HUES64 (cell line): ENCODE results near the gene LEF1.
A peak's percentile ranks its signal among the peaks of the same experiment; 100 is the strongest.

ENCODE experiments used
- H3K27ac ChIP-seq: 2 replicates; pipeline ENCODE4 v1.7.0; 2013; ENCODE audit warnings: low read depth, low read length, inconsistent platforms
- H3K27me3 ChIP-seq: 2 replicates; pipeline ENCODE4 v1.6.1; 2013; ENCODE audit warnings: mild to moderate bottlenecking, low read length; ENCODE audit not compliant: insufficient read depth
- H3K36me3 ChIP-seq: 2 replicates; pipeline ENCODE4 v1.6.1; 2013; ENCODE audit warnings: mild to moderate bottlenecking, low read length; ENCODE audit not compliant: insufficient read depth
- H3K4me1 ChIP-seq: 2 replicates; pipeline ENCODE4 v1.6.1; 2013; ENCODE audit warnings: mild to moderate bottlenecking, low read length, moderate library complexity; ENCODE audit not compliant: insufficient read depth
- H3K4me3 ChIP-seq: 2 replicates; pipeline ENCODE4 v1.5.1; 2013; ENCODE audit warnings: mild to moderate bottlenecking, low read length, moderate library complexity
- H3K9ac ChIP-seq: 2 replicates; pipeline ENCODE4 v1.6.1; 2013; ENCODE audit warnings: mild to moderate bottlenecking, low read depth, low read length
- H3K9me3 ChIP-seq: 2 replicates; pipeline ENCODE4 v1.6.1; 2013; ENCODE audit warnings: low read depth, low read length; ENCODE audit not compliant: insufficient read depth
- WGBS: fragments of 150-250, 120-280 bp; methylation state at CpG from one replicate; pipeline ENCODE4 v1.1.7; 2013; ENCODE audit warnings: missing lambda C conversion rate; 5-methylcytosine and 5-hydroxymethylcytosine counted together

The LEF1 gene

DNA sequence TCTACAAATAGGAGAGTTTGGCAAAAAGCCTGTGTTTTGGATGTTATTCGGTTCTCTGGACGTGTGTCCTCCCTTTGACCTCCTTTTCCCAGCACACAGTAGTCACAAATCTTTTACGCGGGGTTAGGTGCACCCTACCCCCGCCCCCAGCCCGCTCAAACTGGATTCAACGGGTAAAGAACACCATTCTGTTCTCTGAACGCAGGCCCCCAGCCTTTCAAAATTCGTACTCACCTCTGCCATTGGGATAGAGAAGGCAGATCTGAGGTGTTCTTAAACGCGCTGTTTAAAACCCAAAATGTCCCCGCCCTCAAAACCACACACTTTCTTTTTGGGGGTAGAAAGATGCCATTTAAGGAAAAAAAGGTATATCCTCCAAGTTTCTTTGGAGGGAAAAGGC is 2.7 kb downstream of the LEF1 start:
- H3K36me3 ChIP-seq = peaks cover 7% of the 10 kb centered on the region; the same call in 1 of the 2 replicates
- WGBS = 12% methylated on average over 8 of the region's 12 CpGs
- H3K4me3 ChIP-seq = peak overlapping the region; percentile 77
- H3K27ac ChIP-seq = no peak overlapping the region
- no peak overlapping the region for H3K9ac ChIP-seq
- H3K4me1 ChIP-seq = peaks cover 38% of the 10 kb centered on the region
- no peaks in the 10 kb centered on the region for H3K9me3 ChIP-seq
- H3K27me3 ChIP-seq = peaks cover 88% of the 10 kb centered on the region

DNA sequence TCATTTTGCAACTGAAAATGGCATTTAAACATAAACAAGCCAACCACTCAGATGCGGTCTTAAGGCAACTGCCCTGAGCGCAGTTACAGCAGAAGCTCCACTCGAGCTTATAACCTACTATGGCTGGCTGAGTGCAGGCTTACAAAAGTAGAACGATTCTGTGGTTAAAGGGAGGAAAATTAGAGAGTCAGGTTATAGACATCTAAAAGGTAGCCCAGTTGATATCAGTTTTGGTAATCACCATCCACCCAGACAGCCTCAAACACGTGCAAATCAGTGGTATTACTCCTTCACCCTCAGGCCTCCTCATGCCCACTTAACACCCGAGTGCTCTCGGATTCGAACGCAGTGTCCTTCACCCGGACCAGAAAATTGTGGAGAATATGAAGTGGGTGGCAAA is 3.1 kb downstream of the LEF1 start:
- peak overlapping the region; percentile 77 for H3K4me3 ChIP-seq
- WGBS = 70% methylated on average over 10 of the region's 10 CpGs
- no peaks in the 10 kb centered on the region for H3K9me3 ChIP-seq
- H3K36me3 ChIP-seq = peaks cover 7% of the 10 kb centered on the region; the same call in 1 of the 2 replicates
- no peak overlapping the region for H3K9ac ChIP-seq
- no peak overlapping the region for H3K27ac ChIP-seq
- peaks cover 85% of the 10 kb centered on the region for H3K27me3 ChIP-seq
- H3K4me1 ChIP-seq = peaks cover 38% of the 10 kb centered on the region

DNA sequence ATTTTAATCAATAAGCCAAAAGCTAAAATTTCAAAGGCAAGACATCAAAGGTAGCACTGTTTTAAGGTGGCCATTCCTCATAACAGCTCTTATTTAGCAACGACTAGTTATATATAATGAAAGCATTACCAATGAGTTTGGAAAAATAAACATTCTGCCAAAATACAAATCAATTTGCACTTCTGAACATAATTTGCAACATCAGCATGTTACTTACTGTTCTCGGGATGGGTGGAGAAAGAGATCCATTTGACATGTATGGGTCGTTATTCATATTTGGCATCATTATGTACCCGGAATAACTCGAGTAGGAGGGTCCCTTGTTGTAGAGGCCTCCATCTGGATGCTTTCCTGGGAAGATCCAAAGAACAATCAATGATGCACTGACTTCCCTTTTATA is 5.4 kb downstream of the LEF1 start:
- Histone ChIP-seq H3K9me3 (no peaks in the 10 kb centered on the region), H3K27ac (no peak overlapping the region), H3K4me1 (peaks cover 34% of the 10 kb centered on the region), H3K4me3 (no peak overlapping the region), H3K36me3 (peaks cover 7% of the 10 kb centered on the region; the same call in 1 of the 2 replicates), H3K27me3 (peaks cover 76% of the 10 kb centered on the region), H3K9ac (no peak overlapping the region)
- WGBS = 92% methylated on average over 5 of the region's 5 CpGs

DNA sequence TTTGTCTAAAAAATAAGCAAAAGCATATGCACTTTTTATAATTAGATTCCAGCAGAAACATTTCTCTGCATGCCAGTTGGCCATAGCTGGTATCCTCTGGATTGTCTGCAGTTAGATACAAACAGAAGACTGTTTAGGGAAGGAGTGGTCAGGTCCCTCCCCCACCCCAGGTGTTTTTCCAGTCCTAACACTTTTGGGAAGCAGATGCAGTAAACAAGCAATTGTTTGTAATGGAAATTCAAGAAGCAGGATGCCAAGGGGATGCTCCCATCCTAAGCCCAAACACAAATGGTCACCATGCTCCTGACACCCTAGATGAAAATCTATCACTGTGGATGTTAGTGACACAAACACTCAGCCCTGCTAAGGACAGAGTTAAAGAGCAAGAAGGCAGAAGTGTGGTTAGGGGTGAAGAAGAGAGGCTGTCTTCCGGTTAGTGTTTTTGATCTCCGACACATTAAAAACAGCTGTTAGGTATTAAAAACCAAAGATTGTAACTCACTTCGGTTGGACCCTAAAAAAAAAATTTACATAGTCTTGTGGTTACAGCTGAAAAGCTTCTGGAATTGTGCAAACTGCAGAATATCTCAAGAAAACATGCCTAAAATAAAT is 7.9 kb downstream of the LEF1 start:
- H3K4me3 ChIP-seq = no peak overlapping the region
- no peak overlapping the region for H3K9ac ChIP-seq
- H3K9me3 ChIP-seq = no peaks in the 10 kb centered on the region
- peaks cover 55% of the 10 kb centered on the region for H3K27me3 ChIP-seq
- peaks cover 7% of the 10 kb centered on the region; the same call in 1 of the 2 replicates for H3K36me3 ChIP-seq
- WGBS = 77% methylated on average over 3 of the region's 3 CpGs
- H3K4me1 ChIP-seq = peaks cover 37% of the 10 kb centered on the region
- H3K27ac ChIP-seq = no peak overlapping the region

DNA sequence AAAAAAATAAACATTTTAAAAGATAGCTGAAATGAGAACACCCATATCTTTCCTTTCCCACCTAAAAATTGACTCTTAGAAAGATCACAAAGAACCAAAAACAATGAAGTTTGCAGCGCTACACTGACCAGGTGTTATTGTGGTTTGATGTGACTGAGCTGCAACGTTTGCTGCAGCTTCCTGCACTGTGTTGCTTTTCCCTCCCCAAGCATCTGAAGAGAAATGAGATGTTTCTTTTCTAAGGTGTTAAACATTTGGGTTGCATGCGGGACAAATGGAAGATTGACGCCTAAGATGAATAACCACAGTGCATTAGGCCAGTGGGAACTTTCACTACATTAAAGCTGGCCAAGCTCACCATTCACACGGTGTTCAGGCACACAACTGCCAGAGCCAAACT is 8.9 kb downstream of the LEF1 start:
- WGBS = 88% methylated on average over 5 of the region's 5 CpGs
- no peak overlapping the region for H3K9ac ChIP-seq
- H3K27ac ChIP-seq = no peak overlapping the region
- no peaks in the 10 kb centered on the region for H3K9me3 ChIP-seq
- H3K4me3 ChIP-seq = no peak overlapping the region
- peaks cover 45% of the 10 kb centered on the region for H3K27me3 ChIP-seq
- peaks cover 41% of the 10 kb centered on the region for H3K4me1 ChIP-seq
- H3K36me3 ChIP-seq = peaks cover 7% of the 10 kb centered on the region; the same call in 1 of the 2 replicates

DNA sequence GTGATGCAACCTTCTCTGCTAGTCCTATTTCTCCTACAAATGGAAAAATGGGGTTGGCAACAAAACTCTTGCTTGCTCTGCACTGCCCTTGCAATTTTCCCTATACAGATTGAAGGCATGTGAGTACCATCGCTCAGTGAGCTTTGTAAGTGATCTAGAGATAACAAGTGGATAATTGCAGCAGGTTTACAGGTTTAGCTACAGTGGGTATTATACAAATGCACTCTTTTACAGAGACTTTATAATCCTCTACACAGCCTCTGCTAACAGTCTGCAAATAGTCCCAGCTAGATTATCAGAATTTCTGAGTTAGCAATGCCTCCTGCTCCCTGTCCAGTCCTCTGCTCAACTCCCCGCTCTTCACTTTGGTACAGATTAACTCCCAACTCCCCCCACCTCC is 11.1 kb downstream of the LEF1 start:
- Histone ChIP-seq H3K9me3 (no peaks in the 10 kb centered on the region), H3K9ac (no peak overlapping the region), H3K36me3 (no peaks in the 10 kb centered on the region; the same call in 1 of the 2 replicates), H3K27me3 (peaks cover 26% of the 10 kb centered on the region), H3K27ac (no peak overlapping the region), H3K4me1 (peaks cover 42% of the 10 kb centered on the region), H3K4me3 (no peak overlapping the region)
- 92% methylated on average over 2 of the region's 2 CpGs for WGBS

DNA sequence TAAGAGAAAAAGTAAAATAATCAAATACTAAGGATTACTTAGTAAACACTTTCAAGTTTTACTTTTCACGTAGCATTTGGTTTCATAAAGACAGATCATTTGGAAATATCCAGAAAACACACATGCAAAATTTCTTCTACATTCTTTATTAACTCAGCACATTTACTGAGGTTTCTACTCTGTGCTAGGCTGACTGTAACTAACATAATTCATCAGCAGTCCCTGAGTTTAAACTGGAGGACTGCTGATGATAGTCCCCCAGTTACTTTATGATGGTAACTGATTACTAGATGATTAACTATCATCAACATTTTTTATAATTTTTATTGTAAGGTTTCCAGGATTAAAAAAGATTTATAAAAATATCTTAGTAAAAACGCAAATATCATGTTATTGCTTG is 12.3 kb downstream of the LEF1 start:
- peaks cover 39% of the 10 kb centered on the region for H3K4me1 ChIP-seq
- peaks cover 19% of the 10 kb centered on the region for H3K27me3 ChIP-seq
- WGBS = 98% methylated on average over 2 of the region's 2 CpGs

DNA sequence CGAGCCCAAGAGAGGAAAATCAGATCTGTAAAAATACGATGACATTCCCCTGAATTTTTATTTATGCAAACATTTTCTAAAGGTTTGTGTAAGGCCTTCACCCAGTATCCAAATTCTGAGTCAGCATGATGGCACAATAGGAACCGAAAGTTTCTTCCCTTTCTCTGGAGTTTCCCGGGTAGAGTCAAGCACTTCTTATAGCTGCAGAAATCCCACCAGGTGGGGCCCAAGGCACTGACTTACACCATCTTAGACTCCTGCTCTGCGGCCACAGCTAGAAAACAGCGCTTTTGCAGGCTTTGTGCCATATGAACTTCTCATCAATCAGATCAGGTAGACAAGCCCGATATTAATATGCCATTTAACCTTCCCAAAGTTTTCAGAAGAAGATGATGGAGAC is 13.4 kb downstream of the LEF1 start:
- H3K4me1 ChIP-seq = peaks cover 29% of the 10 kb centered on the region
- WGBS = 45% methylated on average over 7 of the region's 7 CpGs
- H3K4me3 ChIP-seq = no peak overlapping the region
- H3K27ac ChIP-seq = no peak overlapping the region
- H3K9me3 ChIP-seq = no peaks in the 10 kb centered on the region
- H3K9ac ChIP-seq = no peak overlapping the region
- H3K27me3 ChIP-seq = peaks cover 17% of the 10 kb centered on the region
- H3K36me3 ChIP-seq = no peaks in the 10 kb centered on the region; the same call in 1 of the 2 replicates

More for the DNA sequence above, 12.3 kb downstream of the LEF1 start:
- H3K9ac ChIP-seq = no peak overlapping the region
- H3K27ac ChIP-seq = no peak overlapping the region
- no peak overlapping the region for H3K4me3 ChIP-seq
- no peaks in the 10 kb centered on the region; the same call in 1 of the 2 replicates for H3K36me3 ChIP-seq
- H3K9me3 ChIP-seq = no peaks in the 10 kb centered on the region

DNA sequence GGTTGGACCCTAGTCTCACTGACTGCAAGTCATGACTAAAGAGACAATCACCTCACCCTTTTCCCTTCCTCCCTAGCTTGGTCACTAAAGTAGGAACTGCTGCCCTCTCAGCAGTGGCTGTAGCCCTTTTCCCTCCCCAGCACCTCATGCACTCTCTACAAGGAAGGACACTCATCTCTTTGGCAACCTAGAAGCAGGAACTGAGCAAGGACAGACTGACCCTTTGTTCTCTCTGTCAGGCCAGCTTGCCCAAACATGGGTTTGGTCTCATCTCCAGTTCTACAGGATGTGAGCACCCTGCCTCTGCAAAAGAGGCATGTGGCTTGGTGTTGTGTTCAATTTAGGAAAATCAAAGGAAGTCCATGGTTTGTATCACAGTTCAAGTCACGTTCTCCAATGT is 15.8 kb downstream of the LEF1 start:
- no peak overlapping the region for H3K4me3 ChIP-seq
- H3K9me3 ChIP-seq = no peaks in the 10 kb centered on the region
- H3K36me3 ChIP-seq = no peaks in the 10 kb centered on the region; the same call in 1 of the 2 replicates
- 100% methylated on average over 1 of the region's 1 CpG for WGBS
- peaks cover 19% of the 10 kb centered on the region for H3K4me1 ChIP-seq
- H3K27me3 ChIP-seq = 0 out of 2 replicates have a peak, but pooled peaks cover 3% of the 10 kb centered on the region
- no peak overlapping the region for H3K27ac ChIP-seq
- no peak overlapping the region for H3K9ac ChIP-seq

DNA sequence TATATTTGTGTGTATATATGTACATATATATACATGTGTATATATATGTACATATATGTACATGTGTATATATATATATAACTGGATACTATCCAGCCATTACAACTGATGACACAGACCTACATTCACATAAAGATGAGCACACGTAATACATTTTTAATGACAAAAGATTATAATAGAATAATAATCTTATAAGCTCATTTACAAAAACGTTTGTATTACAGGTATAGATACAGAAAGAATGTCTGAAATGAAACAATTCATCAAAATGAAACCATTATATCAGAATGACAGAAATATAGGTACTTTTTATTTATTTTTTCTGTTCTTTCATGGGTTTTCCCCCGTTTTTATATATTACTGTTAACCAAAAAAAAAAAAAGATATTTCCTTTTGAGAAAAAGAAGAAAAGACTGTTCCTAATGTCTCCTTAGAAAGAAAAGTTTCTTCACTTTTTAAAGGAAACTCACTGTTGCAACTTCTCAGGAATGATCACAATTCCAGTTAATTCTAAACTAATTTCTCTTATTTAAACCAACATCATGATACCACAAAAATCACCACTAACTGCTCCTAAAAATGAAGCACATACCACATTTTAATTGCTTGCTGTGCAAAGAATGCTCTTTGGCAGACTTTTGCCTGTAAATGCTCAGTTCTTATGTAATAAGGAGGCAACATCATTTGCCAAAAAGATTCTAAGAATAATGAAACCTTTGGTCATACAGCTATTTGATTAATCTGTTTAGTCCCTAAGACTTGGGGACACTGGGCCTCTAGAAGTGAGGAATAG is 18.9 kb downstream of the LEF1 start:
- Histone ChIP-seq H3K9ac (no peak overlapping the region), H3K9me3 (no peaks in the 10 kb centered on the region), H3K4me3 (no peak overlapping the region), H3K36me3 (no peaks in the 10 kb centered on the region), H3K27ac (no peak overlapping the region), H3K4me1 (peaks cover 12% of the 10 kb centered on the region), H3K27me3 (peaks cover 12% of the 10 kb centered on the region; the same call in 1 of the 2 replicates)
- no CpG with 5 or more reads among the region's 3 CpGs for WGBS

DNA sequence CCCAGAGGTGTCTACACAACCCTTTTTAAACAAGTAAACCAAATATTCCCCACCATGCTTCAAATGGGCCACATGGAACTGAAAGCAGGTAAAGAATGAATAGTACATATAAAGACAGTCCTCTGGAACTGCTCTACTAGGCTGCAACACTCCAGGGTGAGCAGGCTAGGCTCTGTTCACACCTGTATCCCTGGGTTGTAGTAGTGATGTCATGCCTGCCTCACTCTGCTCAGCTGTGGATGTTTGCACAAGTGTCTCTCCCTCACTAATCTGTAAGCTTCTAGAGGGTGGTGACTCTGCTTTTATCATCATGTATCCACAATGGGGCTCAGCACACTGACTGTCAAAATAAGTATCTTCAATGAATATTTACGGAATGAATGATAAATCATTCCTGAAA is 20.4 kb downstream of the LEF1 start:
- no peaks in the 10 kb centered on the region for H3K36me3 ChIP-seq
- H3K27ac ChIP-seq = no peak overlapping the region

More for the DNA sequence above, 20.4 kb downstream of the LEF1 start:
- Histone ChIP-seq H3K9me3 (no peaks in the 10 kb centered on the region), H3K4me3 (no peak overlapping the region), H3K4me1 (peaks cover 22% of the 10 kb centered on the region), H3K27me3 (peaks cover 12% of the 10 kb centered on the region; the same call in 1 of the 2 replicates), H3K9ac (no peak overlapping the region)
- WGBS = 100% methylated on average over 1 of the region's 1 CpG
